ENCODE measurements around the gene MMRN2. TPM values are rescaled to one million over a fixed set of nuclear protein-coding genes. Genes with fewer than 3 reads are reported as not detected.
"Not testable (repeated sequence)": the region's sequence is repeated elsewhere in the genome, so short reads cannot be mapped to it uniquely, and the experiment has no call there.

MMRN2 gene
- total RNA-seq, 4 donors from 2014 or later = 2.8 to 16.5 (median 12.6) TPM

GRCh38 chr10:86988520-86988919, 31.1 kb upstream of the MMRN2 start:
- no peaks in the 10 kb centered on the region for H3K4me1 ChIP-seq
- no peak for TF ChIP-seq POLR2A (IDR thresholded peaks at IDR 0.05)
- TF ChIP-seq CTCF (IDR thresholded peaks at IDR 0.05) = no peak
- no peaks in the 10 kb centered on the region for H3K36me3 ChIP-seq
- no peaks in the 10 kb centered on the region for H3K27me3 ChIP-seq
- no peak overlapping the region for H3K27ac ChIP-seq
- no peak for DNase-seq
- H3K4me3 ChIP-seq = no peak overlapping the region
- no peaks in the 10 kb centered on the region for H3K9me3 ChIP-seq

GRCh38 chr10:86984498-86984897, 27.1 kb upstream of the MMRN2 start:
- H3K27ac ChIP-seq, H3K36me3 ChIP-seq, H3K4me3 ChIP-seq, H3K27me3 ChIP-seq, H3K9me3 ChIP-seq, DNase-seq: not testable (repeated sequence)
- H3K4me1 ChIP-seq = peaks cover 0 to 11% (median 0%) of the 10 kb centered on the region in 4 donors

GRCh38 chr10:86981716-86982115, 24.3 kb upstream of the MMRN2 start:
- Histone ChIP-seq H3K27me3 (no peaks in the 10 kb centered on the region), H3K9me3 (no peaks in the 10 kb centered on the region), H3K4me3 (no peak overlapping the region), H3K27ac (no peak overlapping the region), H3K36me3 (no peaks in the 10 kb centered on the region), H3K4me1 (peaks cover 0 to 24% (median 0%) of the 10 kb centered on the region in 4 donors)
- TF ChIP-seq POLR2A (IDR thresholded peaks at IDR 0.05) (no peak), CTCF (IDR thresholded peaks at IDR 0.05) (no peak)
- DNase-seq = no peak

- DNase-seq, H3K4me3 ChIP-seq, H3K9me3 ChIP-seq, H3K36me3 ChIP-seq, H3K27me3 ChIP-seq: not testable (repeated sequence)
- H3K4me1 ChIP-seq = peaks cover 0 to 24% (median 0%) of the 10 kb centered on the region in 4 donors
- H3K27ac ChIP-seq = peak overlapping the region in 1 of 4 donors; percentile 80
These were observed 23.6 kb upstream of the MMRN2 start for GRCh38 chr10:86981020-86981419.

GRCh38 chr10:86979977-86980448, 22.6 kb upstream of the MMRN2 start:
- H3K9me3 ChIP-seq = no peaks in the 10 kb centered on the region
- peak overlapping the region; percentile 15 to 80 (median 42) for H3K27ac ChIP-seq
- TF ChIP-seq POLR2A (IDR thresholded peaks at IDR 0.05) (peak in 1 of 2 donors; percentile 28), CTCF (IDR thresholded peaks at IDR 0.05) (no peak)
- peaks cover 0 to 32% (median 0%) of the 10 kb centered on the region in 4 donors for H3K4me1 ChIP-seq
- no peak overlapping the region for H3K4me3 ChIP-seq
- DNase-seq = peak in 1 of 3 donors; percentile 70
- H3K36me3 ChIP-seq = no peaks in the 10 kb centered on the region
- no peaks in the 10 kb centered on the region for H3K27me3 ChIP-seq

- no peak for TF ChIP-seq POLR2A (IDR thresholded peaks at IDR 0.05)
- no peak for TF ChIP-seq CTCF (IDR thresholded peaks at IDR 0.05)
- DNase-seq = no peak
- no peaks in the 10 kb centered on the region for H3K36me3 ChIP-seq
- no peaks in the 10 kb centered on the region for H3K9me3 ChIP-seq
- H3K4me3 ChIP-seq = no peak overlapping the region
- no peaks in the 10 kb centered on the region for H3K27me3 ChIP-seq
- H3K27ac ChIP-seq = peak overlapping the region in 2 of 4 donors; percentile 60 to 80
- peaks cover 0 to 32% (median 0%) of the 10 kb centered on the region in 4 donors for H3K4me1 ChIP-seq
These were observed 21.9 kb upstream of the MMRN2 start for GRCh38 chr10:86979296-86979818.

- H3K9me3 ChIP-seq, H3K27me3 ChIP-seq, H3K4me3 ChIP-seq, DNase-seq, H3K36me3 ChIP-seq: not testable (repeated sequence)
- Histone ChIP-seq H3K27ac (peak overlapping the region in 1 of 4 donors; percentile 22), H3K4me1 (peaks cover 0 to 32% (median 0%) of the 10 kb centered on the region in 4 donors)
These were observed 21.0 kb upstream of the MMRN2 start for GRCh38 chr10:86978457-86978856.
